LNCaP clone FGC (cell line): ENCODE results near the gene TTC3.
A peak's percentile ranks its signal among the peaks of the same experiment; 100 is the strongest.
"Not testable (repeated sequence)": the region's sequence is repeated elsewhere in the genome, so short reads cannot be mapped to it uniquely, and the experiment has no call there.

ENCODE experiments used
- DNase-seq: peaks from one replicate; pipeline ENCODE4 v3.0.0-alpha.2; 2011; ENCODE audit warnings: low read depth
- H3K4me3 ChIP-seq: 2 replicates; pipeline ENCODE4 v1.5.1; 2011; ENCODE audit warnings: mild to moderate bottlenecking, low read depth, low read length, control low read depth
- CTCF ChIP-seq: IDR thresholded peaks from 2 replicates; pipeline ENCODE4 v1.5.1; 2012; ENCODE audit warnings: mild to moderate bottlenecking; ENCODE audit not compliant: control insufficient read depth, insufficient read depth; ENCODE audit errors: extremely low read depth

Gene TTC3

GRCh38 chr21:37220433-37220980 is 147.5 kb downstream of the TTC3 start:
- H3K4me3 ChIP-seq, result peak overlapping the region; percentile 46
- TF ChIP-seq CTCF, result no peak

GRCh38 chr21:37220981-37221664 is 148.1 kb downstream of the TTC3 start:
- DNase-seq, result peak; percentile 30
- TF ChIP-seq CTCF, result peak; percentile 32
- H3K4me3 ChIP-seq, result peak overlapping the region; percentile 46

More at GRCh38 chr21:37220433-37220980, 147.5 kb downstream of the TTC3 start:
- DNase-seq, result no peak

DNA sequence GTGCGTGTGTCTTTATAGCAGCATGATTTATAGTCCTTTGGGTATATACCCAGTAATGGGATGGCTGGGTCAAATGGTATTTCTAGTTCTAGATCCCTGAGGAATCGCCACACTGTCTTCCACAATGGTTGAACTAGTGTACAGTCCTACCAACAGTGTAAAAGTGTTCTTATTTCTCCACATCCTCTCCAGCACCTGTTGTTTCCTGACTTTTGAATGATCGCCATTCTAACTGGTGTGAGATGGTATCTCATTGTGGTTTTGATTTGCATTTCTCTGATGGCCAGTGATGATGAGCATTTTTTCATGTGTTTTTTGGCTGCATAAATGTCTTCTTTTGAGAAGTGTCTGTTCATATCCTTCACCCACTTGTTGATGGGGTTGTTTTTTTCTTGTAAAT is 149.2 kb downstream of the TTC3 start:
- DNase-seq, H3K4me3 ChIP-seq: not testable (repeated sequence)

- DNase-seq, result no peak
- H3K4me3 ChIP-seq, result no peak overlapping the region
- TF ChIP-seq CTCF, result no peak
Observed at GRCh38 chr21:37223804-37224345, 150.8 kb downstream of the TTC3 start.

- H3K4me3 ChIP-seq, result no peak overlapping the region
- no peak for DNase-seq
- TF ChIP-seq CTCF, result no peak
Observed at GRCh38 chr21:37224861-37225839, 152.1 kb downstream of the TTC3 start.

DNA sequence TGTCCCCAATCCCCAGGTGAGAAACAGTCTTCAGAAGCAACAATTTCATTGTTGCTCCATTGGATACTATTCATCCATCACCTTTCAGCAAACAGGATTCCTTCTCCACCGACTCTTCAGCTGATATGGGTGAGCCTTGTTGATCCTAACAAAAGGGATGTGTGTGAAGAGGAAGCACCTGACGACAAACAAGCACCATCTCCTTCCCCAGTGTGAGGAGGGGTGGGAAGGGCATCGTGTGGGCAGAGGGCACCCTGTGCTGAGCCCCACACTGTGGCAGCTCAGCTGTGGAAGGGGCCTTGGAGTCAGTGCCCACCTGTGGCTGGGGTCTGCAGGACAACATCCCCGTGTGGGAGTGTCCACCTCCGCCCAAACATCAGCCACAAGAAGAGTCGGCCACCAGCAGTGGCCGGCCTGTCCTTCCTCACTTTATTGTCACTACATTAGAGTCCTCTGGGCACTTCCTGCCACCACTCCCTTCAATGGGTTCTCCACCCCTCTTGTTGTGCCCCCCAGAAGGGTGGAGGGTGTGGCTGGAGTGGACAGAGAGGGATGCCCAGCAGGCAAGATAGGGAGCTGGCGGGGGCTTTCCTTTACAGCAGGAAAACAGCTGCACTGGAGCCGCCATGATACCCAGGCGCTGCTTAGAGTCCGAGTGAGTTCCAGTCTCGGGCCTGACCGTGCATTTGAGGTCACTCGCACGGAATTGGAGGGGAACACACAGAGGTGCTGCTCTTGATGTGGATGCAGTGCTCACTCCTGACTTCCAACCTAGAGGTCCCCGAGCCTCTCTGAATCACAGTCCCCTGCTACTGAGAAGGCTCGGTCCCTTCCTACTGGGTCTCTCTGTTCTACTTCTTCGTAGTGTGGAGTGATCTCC is 153.2 kb downstream of the TTC3 start:
- no peak for DNase-seq
- H3K4me3 ChIP-seq, result no peak overlapping the region
- TF ChIP-seq CTCF, result no peak
